HPDE6-E6E7 (cell line): ENCODE data around the gene OLFM4.

Source experiments
- DNase-seq: peaks from one replicate; pipeline ENCODE4 v3.0.0; 2011; ENCODE audit warnings: missing footprints; ENCODE audit errors: extremely low spot score

The OLFM4 gene

DNA sequence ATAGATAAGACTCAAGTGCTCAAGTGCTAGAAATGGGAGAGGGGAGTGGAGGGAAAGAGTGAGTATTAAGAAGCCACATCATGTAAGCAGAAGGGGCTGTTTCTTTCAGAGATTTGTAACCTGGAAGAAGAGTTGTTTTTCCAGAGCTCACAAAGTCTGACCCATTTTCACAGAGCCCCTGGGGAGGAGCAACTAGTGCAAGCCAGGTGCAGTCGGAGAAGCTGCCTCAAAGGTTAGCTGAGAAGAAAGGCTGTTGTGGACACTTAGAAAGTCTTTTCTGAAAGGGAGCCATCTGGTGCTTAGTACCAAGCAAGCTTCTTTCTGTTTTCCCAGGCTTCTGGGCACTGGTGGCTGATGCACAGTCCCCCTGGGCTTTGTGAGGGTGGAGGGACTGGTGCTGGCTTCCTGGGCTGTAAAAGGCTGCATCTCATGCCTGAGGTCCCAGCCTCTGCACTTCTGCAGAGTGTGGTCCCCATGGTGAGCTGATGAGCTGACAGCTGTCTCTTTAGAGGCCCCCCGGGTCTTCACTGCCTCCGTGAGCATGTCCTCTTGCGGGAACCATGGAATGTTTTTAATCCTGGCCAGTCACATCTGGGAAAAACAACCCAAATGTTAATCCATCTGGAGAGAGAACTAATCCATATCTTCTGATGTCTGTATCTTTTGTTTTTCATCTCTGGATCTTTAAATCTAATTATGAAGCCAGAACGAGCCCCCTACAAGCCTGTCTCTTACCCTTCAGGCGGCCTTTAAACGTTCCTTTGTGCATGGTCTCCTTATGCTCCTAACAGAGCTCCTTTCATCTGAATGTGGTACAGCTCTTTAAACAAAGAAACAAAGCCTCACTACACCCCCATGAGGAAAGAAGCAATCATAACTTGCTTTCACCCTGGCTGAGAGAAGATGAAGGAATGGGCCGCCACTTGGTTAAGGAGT lies 40.2 kb downstream of the OLFM4 start:
- no peak for DNase-seq

DNA sequence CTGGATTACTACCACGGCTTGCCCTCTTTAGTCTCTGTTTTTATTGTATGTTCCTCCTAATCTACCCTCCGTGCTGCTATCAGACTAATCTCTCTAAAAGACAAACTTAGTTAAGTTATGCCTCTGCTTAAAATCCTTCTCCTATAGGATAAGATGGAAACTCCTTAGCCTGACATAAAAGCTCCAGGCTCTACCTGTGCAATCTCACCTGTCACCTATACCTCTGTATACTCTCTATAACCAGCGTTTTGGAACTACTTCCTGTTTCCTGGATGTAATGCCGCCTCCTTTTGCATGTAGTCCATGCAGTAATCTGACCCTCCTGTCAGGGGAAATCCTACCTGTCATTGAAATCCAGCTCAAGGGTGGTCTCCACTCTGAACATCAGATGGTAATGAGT lies 41.2 kb downstream of the OLFM4 start:
- DNase-seq, result no peak

DNA sequence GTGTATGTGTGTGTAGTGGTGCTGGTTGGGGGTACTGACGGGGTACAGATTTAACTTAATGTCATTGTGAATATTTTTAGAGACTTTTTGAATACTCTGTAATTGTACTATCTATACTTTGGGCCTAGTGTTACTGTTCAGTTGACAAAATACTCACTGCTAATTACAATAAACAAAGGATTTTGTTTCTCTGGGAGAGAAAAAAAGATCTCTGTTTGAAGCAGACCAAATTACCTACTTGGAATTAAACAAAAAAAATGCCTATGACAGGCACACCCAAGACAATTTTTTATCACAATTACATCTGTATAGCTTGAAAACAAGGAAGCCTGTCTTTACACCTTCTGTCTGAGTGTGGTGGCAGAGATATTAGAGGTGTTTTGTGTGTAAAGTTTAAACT lies 45.1 kb downstream of the OLFM4 start:
- no peak for DNase-seq

DNA sequence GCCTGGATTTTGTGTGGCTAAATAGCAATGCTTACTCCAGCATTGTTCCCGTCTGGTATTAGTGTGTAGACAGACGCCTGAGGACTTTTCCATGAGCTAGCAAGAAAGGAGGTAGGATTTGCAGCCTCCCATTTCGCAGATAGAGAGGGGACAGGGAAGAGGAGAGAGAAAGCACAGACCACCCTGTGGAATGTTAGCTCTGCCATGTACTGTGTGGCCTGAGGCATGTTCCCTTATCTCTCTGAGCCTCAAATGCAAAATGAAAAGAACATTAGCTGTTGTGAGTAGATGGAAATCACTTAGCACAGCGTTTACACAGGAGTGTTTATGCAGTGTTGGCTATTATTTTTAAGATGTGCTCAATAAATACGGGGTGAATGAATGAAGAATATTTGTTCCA lies 45.5 kb downstream of the OLFM4 start:
- no peak for DNase-seq

DNA sequence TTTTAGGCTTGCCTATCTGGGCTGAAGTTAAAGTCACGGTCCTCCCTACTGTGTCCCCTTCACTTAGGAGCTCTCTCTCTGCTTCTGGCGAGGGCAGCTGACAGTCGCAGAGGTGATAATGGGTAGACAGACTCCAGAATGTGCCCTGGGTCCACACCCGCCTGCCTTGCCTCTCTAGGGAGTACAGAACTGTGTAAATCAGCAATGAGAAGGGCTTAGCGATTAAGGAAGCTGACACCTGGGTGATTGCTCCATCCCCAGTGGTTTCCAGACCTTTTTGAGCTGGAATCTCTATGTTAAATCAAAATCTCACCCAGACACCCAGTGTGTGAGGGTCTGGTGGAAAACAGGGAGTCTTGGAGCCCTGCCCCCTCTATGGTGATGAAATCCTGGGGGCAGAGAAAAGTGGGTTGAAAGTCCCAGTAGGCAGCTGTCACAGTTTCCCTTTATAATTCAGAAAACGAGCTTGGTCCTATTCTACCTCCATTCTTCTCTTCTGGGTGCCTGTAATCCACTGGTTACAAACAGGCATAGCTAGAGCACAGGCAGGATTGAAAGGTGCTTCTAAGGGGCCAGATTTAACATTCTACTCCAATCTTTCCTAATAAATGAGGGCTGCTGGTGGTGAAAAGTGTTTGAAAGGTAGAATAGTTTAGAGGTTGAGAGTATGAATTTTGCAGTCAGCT lies 46.9 kb downstream of the OLFM4 start:
- no peak for DNase-seq

DNA sequence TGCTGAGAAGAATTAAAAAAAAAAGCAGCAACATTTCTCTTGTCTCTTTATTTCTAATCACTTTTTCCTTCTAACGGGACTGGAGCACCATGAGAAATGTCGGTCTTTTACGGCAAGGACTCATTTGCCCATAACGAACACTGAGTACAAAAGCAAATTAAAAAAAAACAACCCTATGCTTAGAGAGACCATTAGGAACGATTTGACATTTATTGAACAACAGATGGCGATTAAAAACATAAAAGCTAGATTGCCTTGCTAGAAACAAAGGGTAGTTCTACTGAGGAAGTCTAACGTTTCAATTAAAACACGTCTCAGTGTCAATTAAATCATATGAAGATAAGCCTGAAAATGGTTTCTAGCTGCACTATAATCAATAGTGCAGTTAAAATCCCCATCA lies 51.1 kb downstream of the OLFM4 start:
- DNase-seq, result no peak

DNA sequence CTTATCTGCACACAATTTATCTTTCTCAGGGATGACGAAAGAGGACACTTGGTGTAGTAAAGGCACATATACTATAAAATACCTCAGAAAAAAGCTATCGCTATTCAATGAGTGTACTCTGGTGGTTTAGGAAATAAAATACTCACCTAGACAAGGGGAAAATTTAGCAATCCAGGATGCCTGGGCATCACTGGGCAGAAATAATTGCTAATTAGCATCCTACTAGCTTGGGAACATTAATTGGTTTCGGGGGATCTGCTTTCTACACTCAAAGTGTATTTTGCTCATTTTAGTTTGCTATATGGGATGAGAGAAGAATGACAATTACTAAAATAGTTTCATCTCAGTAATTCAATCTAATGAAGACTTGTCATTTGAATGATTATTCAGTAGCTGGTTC lies 60.3 kb downstream of the OLFM4 start:
- no peak for DNase-seq

DNA sequence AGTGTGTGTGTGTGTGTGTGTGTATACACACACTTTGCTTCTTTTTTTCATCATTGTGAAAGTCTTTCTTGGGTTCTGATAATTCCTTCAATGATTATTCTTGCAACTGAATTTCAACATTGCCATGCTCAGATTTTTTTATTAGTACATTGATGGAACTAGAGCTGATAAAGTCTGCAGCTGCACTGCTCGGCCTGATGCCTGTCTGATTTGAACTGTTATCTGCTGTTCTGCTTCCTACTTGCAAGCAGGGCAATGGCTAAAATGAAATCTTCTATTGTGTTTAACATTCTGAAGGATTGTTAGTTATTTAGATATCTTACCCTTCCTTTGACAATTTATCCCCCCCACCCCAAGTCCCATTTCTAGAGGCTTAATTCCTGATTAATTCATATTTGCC lies 61.3 kb downstream of the OLFM4 start:
- no peak for DNase-seq

DNA sequence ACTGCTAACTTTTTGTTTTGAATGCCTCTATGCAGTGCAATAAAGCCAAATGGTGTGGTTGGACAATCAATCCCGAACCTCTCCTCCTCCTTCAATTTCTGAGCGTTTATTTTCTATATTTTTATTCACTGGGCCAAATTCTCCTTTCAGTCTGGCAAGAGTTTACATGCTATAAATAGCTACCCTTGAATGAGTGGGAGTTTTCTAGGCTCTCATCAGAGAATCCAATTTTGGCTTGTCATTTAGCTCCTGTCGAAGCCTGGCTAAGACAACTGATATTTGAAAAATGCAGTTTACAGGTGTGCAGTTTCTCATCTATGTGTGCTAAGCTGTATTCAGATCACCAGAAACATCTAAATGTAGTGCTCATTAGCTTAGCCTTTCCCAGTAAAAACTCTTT lies 61.8 kb downstream of the OLFM4 start:
- DNase-seq, result no peak

DNA sequence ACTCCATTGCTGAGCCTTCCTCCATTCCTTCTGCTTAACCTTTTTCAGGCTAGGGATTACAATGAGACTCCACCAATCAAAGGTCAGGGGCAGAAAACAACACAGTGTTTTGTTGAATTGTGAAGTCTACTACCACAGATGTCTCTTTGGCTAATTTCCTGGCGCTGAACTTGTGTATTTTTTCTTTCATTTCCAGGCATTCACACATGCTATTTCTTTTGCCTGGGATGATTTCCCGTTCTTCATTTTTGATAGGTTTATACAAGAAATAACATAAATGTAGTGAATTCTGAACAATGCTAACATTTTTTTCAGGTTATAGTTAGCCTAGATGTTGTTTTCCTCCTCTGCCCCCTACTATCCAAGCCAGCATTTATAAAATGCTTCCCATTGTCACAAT lies 64.3 kb downstream of the OLFM4 start:
- DNase-seq, result no peak

DNA sequence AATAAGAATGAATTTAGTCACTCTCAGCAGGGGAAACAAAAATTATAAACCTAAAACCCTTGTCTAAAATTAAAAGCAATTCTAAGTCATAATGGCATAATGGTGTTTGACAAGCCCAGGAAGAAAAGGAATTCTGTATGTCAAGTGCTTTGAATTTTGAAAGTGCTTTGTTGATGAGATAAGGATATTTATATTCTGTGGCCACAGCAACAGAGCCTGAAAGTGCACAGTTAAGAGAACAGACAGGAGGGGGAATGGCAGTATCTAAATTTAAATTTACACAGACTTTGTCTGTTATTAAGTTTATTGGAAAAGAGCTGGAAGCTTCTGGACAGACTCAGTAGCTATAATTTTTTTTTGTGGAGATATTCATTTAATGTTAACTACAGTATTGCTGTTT lies 69.8 kb downstream of the OLFM4 start:
- no peak for DNase-seq

DNA sequence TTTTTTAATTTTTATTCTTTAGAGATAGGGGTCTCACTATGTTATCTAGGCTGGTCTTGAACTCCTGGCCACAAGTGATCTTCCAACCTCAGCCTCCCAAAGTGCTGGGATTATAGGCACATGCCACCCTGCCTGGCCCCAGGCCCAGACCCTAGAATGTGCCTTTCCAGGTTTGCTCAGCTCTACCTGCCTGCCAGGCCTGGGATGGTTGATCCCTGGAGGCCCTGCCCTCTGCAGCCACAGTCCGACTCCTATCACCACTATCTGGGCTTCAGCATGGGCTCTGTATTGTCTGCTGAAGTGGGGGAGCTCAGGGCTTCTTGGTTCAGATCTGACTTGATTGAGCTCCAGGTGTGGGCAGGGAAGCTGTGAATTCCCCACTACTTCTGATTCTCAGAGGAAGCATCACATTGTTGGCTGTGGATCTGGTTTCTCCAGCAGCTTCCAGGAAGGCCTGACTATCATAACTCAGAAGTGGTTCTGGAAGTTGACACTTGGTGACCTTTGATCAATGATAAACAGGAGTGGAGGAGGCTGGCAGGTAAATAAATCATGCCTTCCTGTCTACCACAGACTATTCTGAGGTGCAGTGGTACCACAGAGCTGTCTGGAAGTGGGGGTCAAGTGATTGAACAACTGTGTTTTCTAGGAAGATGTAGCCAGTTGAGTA lies 71.9 kb downstream of the OLFM4 start:
- no peak for DNase-seq
